HG03159 (cell line): ENCODE results near the gene KMT5C.
A peak's percentile ranks its signal among the peaks of the same experiment; 100 is the strongest.

ENCODE experiments used
- ATAC-seq: cut with Tn5 transposase; IDR thresholded peaks from one replicate; pipeline ENCODE4 v1.9.1; 2021; ENCODE audit warnings: mild to moderate bottlenecking, moderate library complexity; ENCODE audit not compliant: unreplicated experiment

KMT5C gene

DNA sequence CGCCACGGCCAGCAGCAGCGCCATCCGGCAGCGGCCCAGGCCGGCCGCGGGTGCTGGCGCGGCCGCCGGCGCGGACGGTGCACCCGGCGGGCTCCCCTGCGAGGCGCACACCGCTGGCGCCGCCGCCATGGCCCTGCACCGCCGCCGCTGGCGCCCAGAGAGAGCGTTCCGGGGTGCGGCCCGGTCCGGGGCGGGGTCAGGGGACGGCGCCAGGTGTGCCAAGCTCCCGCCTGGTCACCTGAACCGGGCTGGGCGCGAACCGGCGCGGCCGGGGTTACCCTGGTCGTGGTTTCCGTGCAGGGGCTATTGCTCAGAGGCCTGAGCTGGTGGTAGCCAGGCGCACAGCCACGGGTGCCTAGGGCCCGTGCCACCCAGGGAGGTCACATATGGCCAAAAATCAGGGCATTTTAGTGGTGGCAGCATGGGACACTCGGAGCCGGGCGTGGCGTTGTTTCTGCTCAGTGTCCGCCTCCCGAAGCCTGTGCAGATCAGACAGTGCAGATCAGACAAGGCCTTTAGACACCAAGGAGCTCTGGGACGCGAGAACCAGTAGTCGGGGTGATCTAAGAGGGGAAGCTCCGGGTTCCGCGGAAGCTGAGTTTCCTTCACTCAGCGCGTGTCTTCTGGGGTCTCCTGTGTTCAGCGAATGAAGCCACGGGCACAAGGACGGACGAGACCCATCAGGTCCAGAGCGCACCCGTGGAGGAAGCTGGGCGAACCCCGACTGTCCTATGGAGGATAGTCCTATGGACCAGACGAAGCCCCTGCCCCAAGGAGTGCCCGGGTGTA is 44.6 kb downstream of the KMT5C start, which contains the start of gene TMEM238:
TSS of gene TMEM238 (minus strand) at position 162 of the 789 bp plus-strand sequence. CDS start at position 129, 33 bp downstream.
- ATAC-seq, result no peak

DNA sequence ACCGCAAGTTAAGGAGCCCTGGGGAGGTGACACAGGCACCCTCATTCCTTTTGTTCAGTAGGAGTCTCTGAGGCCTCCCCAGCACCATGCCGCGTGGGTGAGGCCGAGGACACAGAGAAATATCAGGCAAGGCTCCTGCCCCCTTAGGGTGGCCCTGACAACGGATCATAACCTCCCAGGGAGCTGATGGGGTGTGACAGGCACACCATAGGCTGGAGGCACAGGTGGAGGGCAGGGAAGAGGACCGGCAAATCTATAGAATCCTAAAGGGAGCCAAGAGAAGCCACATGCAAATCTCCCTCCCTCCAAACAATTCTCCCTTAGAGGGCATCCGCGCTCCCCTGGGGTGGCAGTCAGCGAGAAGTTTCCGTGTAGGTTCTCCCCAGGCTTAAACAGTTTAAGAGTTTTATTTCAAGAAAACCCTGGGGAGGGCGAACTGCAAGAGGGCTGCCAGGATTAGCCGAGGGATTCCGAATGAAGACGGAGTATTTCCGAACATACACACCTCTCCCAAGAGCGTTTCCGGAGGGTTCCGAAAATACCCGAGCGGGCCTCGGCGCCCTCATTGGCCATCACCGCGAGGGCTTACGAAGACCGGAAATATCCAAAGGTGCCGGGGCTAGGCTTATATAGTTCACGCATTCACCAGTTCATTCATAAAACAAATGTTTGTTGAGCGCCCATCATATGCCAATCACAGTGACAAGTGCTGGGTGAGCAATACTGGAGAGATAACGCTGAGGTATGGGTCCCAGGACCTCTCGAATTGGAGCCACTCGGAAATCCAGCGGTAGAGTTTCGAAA is 45.4 kb downstream of the KMT5C start:
- ATAC-seq, result peak; percentile 54

GRCh38 chr19:55385724-55386492 is 46.2 kb downstream of the KMT5C start, which contains the start of gene RPL28:
RPL28 (plus strand) TSS chr19:55385932; CDS start chr19:55386358, 426 bp downstream.
- peak; percentile 69 for ATAC-seq

GRCh38 chr19:55386493-55386971 is 46.9 kb downstream of the KMT5C start:
- no peak for ATAC-seq

DNA sequence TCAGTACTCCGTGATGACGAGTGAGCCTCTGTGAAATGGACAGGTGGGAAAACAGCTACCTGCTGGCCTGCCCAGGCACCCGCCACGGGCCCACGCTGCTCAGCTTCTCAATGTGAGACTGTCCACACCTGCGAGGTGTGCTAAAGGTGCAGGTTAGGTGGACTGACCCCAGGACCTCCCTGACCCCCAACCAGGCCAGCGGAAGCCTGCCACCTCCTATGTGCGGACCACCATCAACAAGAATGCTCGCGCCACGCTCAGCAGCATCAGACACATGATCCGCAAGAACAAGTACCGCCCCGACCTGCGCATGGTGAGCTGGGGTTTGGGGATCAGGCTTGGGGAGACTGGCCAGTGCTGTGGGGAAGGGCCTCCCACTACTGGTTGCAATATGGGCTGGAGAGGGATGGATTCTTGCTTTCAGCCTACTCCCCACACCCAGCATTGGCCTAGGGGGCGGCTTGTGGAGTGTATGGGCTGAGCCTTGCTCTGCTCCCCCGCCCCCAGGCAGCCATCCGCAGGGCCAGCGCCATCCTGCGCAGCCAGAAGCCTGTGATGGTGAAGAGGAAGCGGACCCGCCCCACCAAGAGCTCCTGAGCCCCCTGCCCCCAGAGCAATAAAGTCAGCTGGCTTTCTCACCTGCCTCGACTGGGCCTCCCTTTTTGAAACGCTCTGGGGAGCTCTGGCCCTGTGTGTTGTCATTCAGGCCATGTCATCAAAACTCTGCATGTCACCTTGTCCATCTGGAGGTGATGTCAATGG is 48.2 kb downstream of the KMT5C start:
- ATAC-seq, result no peak

DNA sequence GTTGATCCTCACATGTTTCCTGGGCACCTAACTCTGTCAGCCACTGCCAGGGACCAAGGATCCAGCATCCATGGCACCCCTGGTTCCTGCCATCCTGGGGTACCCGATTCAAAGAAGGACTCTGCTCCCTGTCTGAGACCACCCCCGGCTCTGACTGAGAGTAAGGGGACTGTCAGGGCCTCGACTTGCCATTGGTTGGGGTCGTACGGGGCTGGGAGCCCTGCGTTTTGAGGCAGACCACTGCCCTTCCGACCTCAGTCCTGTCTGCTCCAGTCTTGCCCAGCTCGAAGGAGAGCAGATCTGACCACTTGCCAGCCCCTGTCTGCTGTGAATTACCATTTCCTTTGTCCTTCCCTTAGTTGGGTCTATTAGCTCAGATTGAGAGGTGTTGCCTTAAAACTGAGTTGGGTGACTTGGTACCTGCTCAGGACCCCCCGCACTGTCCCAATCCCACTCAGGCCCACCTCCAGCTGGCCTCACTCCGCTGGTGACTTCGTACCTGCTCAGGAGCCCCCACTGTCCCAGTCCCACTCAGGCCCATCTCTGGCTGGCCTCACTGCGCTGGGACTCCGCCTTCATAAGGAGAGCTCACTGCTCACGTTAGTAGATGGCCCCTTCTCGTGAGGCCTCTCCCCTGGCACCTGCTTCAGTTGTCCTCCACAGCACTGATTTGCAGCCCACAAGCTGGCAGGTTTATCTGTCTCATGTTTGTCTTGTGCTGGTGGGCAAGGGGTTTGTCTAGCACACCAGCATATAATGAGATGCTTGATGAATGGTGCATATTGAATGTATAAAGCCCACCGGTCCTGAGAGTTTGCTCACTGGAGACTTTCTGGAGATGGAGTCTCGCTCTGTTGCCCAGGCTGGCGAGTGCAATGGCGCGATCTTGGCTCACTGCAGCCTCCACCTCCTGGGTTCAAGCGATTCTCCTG is 50.0 kb downstream of the KMT5C start:
- no peak for ATAC-seq

DNA sequence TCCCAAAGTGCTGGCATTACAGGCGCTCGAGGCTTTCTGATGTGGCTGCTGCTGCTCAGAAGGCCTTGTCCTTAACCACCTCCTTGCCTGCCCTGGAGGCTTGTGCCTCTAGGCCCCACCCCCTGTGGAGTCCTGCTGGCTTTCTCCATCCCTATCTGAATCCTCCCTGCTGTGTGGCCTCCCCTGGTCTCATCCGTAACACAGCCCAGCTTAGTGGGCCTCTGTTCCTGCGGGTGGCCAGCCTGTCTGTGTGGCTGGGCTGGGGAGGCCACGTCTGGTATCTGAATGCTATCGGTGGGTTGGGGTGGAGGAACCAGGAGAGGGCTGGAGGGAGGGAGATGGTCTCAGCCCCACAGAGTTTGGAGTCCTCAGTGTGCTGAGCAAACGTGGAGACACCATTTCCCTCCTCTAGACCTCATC is 50.8 kb downstream of the KMT5C start:
- ATAC-seq, result no peak

- ATAC-seq, result no peak
Measured at GRCh38 chr19:55391191-55391670, 51.6 kb downstream of the KMT5C start.

GRCh38 chr19:55391702-55392615 is 52.3 kb downstream of the KMT5C start:
- ATAC-seq, result no peak

- no peak for ATAC-seq
Measured at GRCh38 chr19:55392820-55393761, 53.4 kb downstream of the KMT5C start.
